ENCODE data around the gene MAML2. TPM values are rescaled to one million over a fixed set of nuclear protein-coding genes. Genes with fewer than 3 reads are reported as not detected.

Gene MAML2
- polyA plus RNA-seq, 1 of the 3 experiments (the other 2 are of a cell fraction): 20.1 TPM

DNA sequence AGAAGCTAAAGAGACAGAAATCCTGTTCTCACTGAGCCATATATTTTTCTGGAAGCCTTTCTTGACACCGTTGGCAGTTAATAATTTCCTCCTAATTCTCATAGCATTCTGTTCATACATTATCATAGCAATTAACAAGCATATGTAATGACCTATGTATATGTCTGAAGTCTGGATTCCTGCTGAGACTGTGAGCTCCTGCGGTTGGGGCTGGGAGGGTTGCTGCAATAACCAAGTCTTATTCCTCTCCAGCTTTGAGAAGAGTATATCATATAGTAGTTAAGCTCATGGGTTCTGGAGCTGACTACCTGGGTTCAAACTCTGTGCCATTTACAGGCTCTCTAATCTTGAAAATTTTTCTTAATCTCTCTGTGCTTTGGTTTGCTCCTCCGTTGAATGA lies 175.2 kb downstream of the MAML2 start:
- no peaks in the 10 kb centered on the region for H3K36me3 ChIP-seq (replicated peaks in 1 of 2; ENCODE audit: control insufficient read depth in 1 of 2, insufficient read depth in 2 of 2, low read length in 1 of 2)
- TF ChIP-seq EZH2phosphoT487 (IDR thresholded peaks at IDR 0.05; ENCODE audit: borderline replicate concordance, low read depth) (no peak), JUND (IDR thresholded peaks at IDR 0.05) (no peak), TEAD4 (IDR thresholded peaks at IDR 0.05; ENCODE audit: borderline replicate concordance, insufficient read depth) (no peak), FOXJ3 (CRISPR knock-in tag; IDR thresholded peaks at IDR 0.05) (no peak), TAF1 (IDR thresholded peaks at IDR 0.05; ENCODE audit: borderline replicate concordance, low read depth, low read length) (no peak), REST (IDR thresholded peaks at IDR 0.05; ENCODE audit: low read depth, low read length) (no peak), CHD2 (IDR thresholded peaks at IDR 0.05; ENCODE audit: low read length, partially characterized antibody) (no peak), RCOR1 (IDR thresholded peaks at IDR 0.05; ENCODE audit: low read length) (no peak), RAD21 (IDR thresholded peaks at IDR 0.05; ENCODE audit: low read length) (no peak), USF2 (IDR thresholded peaks at IDR 0.05; ENCODE audit: borderline replicate concordance, low read depth, low read length) (no peak), MXI1 (IDR thresholded peaks at IDR 0.05; ENCODE audit: low read depth, low read length) (no peak), POLR2AphosphoS5 (IDR thresholded peaks at IDR 0.05; ENCODE audit: low read depth, low read length) (no peak), IRF3 (IDR thresholded peaks at IDR 0.05; ENCODE audit: low read depth, low read length) (no peak), PBX3 (IDR thresholded peaks at IDR 0.05) (no peak), SIN3A (IDR thresholded peaks at IDR 0.05; ENCODE audit: borderline replicate concordance, low read depth, low read length) (no peak), NFIC (IDR thresholded peaks at IDR 0.05; ENCODE audit: borderline replicate concordance) (no peak)
- TF ChIP-seq, protein P1, sequence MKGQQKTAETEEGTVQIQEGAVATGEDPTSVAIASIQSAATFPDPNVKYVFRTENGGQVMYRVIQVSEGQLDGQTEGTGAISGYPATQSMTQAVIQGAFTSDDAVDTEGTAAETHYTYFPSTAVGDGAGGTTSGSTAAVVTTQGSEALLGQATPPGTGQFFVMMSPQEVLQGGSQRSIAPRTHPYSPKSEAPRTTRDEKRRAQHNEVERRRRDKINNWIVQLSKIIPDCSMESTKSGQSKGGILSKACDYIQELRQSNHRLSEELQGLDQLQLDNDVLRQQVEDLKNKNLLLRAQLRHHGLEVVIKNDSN (IDR thresholded peaks at IDR 0.05; ENCODE audit: borderline replicate concordance, low read depth): no peak
- TF ChIP-seq, protein P2, sequence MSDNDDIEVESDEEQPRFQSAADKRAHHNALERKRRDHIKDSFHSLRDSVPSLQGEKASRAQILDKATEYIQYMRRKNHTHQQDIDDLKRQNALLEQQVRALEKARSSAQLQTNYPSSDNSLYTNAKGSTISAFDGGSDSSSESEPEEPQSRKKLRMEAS (IDR thresholded peaks at IDR 0.05; ENCODE audit: low read depth): no peak
- no peak for DNase-seq
- WGBS (ENCODE audit: low lambda C conversion rate): 93% methylated on average over 3 of the region's 3 CpGs
- H3K4me2 ChIP-seq: no peak overlapping the region
- ChIA-PET CTCF (no interaction called here), POLR2A (no interaction called here)
- H3K9ac ChIP-seq: no peak overlapping the region
- H3K4me3 ChIP-seq (ENCODE audit: low read depth in 2 of 2, low read length in 1 of 2): no peak overlapping the region
- H4K20me1 ChIP-seq (ENCODE audit: insufficient read depth): no peaks in the 10 kb centered on the region
- peaks cover 83% of the 10 kb centered on the region for H3K79me2 ChIP-seq (ENCODE audit: insufficient read depth)
- no peak overlapping the region for H2AFZ ChIP-seq (ENCODE audit: low read depth)
- no peaks in the 10 kb centered on the region for H3K27me3 ChIP-seq (ENCODE audit: insufficient read depth)
- H3F3A ChIP-seq (replicated peaks; ENCODE audit: insufficient read depth): peaks cover 31% of the 10 kb centered on the region
- H3K9me2 ChIP-seq: no peaks in the 10 kb centered on the region
- H3K9me3 ChIP-seq: no peaks in the 10 kb centered on the region
- H3K27ac ChIP-seq (ENCODE audit: low read depth in 2 of 2, low read length in 1 of 2): no peak overlapping the region
- peaks cover 4 to 49% of the 10 kb centered on the region in 2 experiments for H3K4me1 ChIP-seq (ENCODE audit: control insufficient read depth in 1 of 2, insufficient read depth in 2 of 2, low read depth in 1 of 2, low read length in 1 of 2)

All from SK-N-SH (cell line).